Keratinocyte (primary cell): ENCODE data around the gene DCN.

Experiments used
- EZH2 ChIP-seq: IDR thresholded peaks from one replicate; pipeline ENCODE4 v1.6.1; 2012; ENCODE audit warnings: inconsistent platforms, mild to moderate bottlenecking, low read length, moderate library complexity
- TF ChIP-seq, protein P1 (sequence below), 3 experiments: IDR thresholded peaks in 1 of 3; conservative IDR thresholded peaks in 1 of 3; optimal IDR thresholded peaks in 1 of 3; 2 replicates in 2 of 3; 3 replicates in 1 of 3; pipeline versions ENCODE3 to v1.5.1; 2011; ENCODE audit warnings: low read length in 3 of 3, mild to moderate bottlenecking in 3 of 3, moderate library complexity in 2 of 3, control low read depth in 1 of 3, inconsistent platforms in 1 of 3; ENCODE audit not compliant: insufficient read depth in 2 of 3; ENCODE audit errors: extremely low read depth in 1 of 3

DNA sequence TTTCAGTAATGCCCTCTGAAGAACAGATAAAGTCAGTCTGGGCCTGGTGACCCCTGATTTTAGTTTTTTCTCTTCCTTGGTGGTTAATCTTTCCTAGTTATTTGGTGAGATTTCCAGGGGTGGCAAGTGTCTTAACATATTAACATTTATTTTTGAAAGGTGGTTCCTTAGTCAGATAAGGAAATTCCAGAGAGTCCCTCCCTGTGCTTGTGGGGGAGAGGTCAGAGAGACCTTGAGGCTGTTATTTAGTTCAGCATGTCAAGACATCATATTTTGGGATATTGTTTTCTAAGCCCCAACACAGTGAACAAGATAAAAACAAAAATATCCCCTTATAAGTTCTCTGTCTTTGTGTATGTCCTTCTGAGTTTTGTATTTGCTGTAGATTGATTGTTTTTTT is 61.8 kb downstream of the DCN start:
- TF ChIP-seq, protein P1, sequence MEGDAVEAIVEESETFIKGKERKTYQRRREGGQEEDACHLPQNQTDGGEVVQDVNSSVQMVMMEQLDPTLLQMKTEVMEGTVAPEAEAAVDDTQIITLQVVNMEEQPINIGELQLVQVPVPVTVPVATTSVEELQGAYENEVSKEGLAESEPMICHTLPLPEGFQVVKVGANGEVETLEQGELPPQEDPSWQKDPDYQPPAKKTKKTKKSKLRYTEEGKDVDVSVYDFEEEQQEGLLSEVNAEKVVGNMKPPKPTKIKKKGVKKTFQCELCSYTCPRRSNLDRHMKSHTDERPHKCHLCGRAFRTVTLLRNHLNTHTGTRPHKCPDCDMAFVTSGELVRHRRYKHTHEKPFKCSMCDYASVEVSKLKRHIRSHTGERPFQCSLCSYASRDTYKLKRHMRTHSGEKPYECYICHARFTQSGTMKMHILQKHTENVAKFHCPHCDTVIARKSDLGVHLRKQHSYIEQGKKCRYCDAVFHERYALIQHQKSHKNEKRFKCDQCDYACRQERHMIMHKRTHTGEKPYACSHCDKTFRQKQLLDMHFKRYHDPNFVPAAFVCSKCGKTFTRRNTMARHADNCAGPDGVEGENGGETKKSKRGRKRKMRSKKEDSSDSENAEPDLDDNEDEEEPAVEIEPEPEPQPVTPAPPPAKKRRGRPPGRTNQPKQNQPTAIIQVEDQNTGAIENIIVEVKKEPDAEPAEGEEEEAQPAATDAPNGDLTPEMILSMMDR (optimal IDR thresholded peaks at IDR 0.05 in 1 of 3, IDR thresholded peaks at IDR 0.05 in 1 of 3, conservative IDR thresholded peaks at IDR 0.05 in 1 of 3; ENCODE audit: extremely low read depth in 1 of 3, insufficient read depth in 2 of 3, low read length in 3 of 3): no peak
- TF ChIP-seq EZH2: no peak
